Skeletal muscle tissue (tissue), 4 donors: ENCODE data around the gene TLL2. TPM values are rescaled to one million over a fixed set of nuclear protein-coding genes. Genes with fewer than 3 reads are reported as not detected.

Experiments
- H3K27ac ChIP-seq: one replicate; pipeline ENCODE4 v1.7.0; 2013; ENCODE audit warnings: mild to moderate bottlenecking, low read depth, low read length, inconsistent platforms
- H3K27me3 ChIP-seq, 3 donors: one replicate each; pipeline ENCODE4 v1.7.0; 2013; ENCODE audit warnings: low read length in 3 of 3; ENCODE audit not compliant: control insufficient read depth in 3 of 3, insufficient read depth in 3 of 3
- H3K36me3 ChIP-seq, 3 donors: one replicate each; pipeline ENCODE4 v1.7.0; 2013; ENCODE audit warnings: low read length in 3 of 3; ENCODE audit not compliant: control insufficient read depth in 3 of 3, insufficient read depth in 3 of 3
- H3K4me1 ChIP-seq, 3 donors: one replicate each; pipeline ENCODE4 v1.7.0; 2013; ENCODE audit warnings: low read length in 3 of 3, mild to moderate bottlenecking in 3 of 3; ENCODE audit not compliant: control insufficient read depth in 3 of 3, insufficient read depth in 3 of 3
- H3K4me3 ChIP-seq, 3 donors: one replicate each; pipeline ENCODE4 v1.7.0; 2013; ENCODE audit warnings: low read length in 3 of 3
- H3K9ac ChIP-seq, 3 donors: one replicate each; pipeline ENCODE4 v1.7.0; 2013; ENCODE audit warnings: low read length in 3 of 3, mild to moderate bottlenecking in 3 of 3, moderate library complexity in 2 of 3, low read depth in 1 of 3
- H3K9me3 ChIP-seq, 3 donors: one replicate each; pipeline ENCODE4 v1.7.0; 2013; ENCODE audit warnings: low read length in 3 of 3; ENCODE audit not compliant: control insufficient read depth in 3 of 3
- total RNA-seq: library from RNA; depleted of rRNA; stranded (reverse); fragments of >200 nt; gene quantifications from one replicate; pipeline ENCODE4 v1.2.3, GENCODE V29; 2014
- donor health status: Osteomylitis.

Gene TLL2
- total RNA-seq, 1 donor from 2014 or later = 0.52 TPM

- peaks cover 7 to 53% (median 38%) of the 10 kb centered on the region in 3 donors for H3K27me3 ChIP-seq
- no peak overlapping the region for H3K9ac ChIP-seq
- no peak overlapping the region for H3K27ac ChIP-seq
- no peaks in the 10 kb centered on the region for H3K36me3 ChIP-seq
- no peaks in the 10 kb centered on the region for H3K9me3 ChIP-seq
- H3K4me1 ChIP-seq = no peaks in the 10 kb centered on the region
- H3K4me3 ChIP-seq = no peak overlapping the region
These were observed 111.1 kb downstream of the TLL2 start for GRCh38 chr10:96402417-96403305.

GRCh38 chr10:96401036-96401435, 112.7 kb downstream of the TLL2 start:
- no peak overlapping the region for H3K9ac ChIP-seq

GRCh38 chr10:96400465-96400864, 113.3 kb downstream of the TLL2 start:
- Histone ChIP-seq H3K4me1 (peaks cover 0 to 4% (median 0%) of the 10 kb centered on the region in 3 donors), H3K27ac (no peak overlapping the region)

More at GRCh38 chr10:96401036-96401435, 112.7 kb downstream of the TLL2 start:
- H3K4me1 ChIP-seq = peaks cover 0 to 2% (median 0%) of the 10 kb centered on the region in 3 donors
- H3K9me3 ChIP-seq = no peaks in the 10 kb centered on the region
- no peaks in the 10 kb centered on the region for H3K36me3 ChIP-seq
- no peak overlapping the region for H3K27ac ChIP-seq
- H3K27me3 ChIP-seq = peaks cover 11 to 48% (median 41%) of the 10 kb centered on the region in 3 donors
- H3K4me3 ChIP-seq = no peak overlapping the region

GRCh38 chr10:96397902-96398301, 115.8 kb downstream of the TLL2 start:
- Histone ChIP-seq H3K9ac (no peak overlapping the region), H3K27me3 (peaks cover 11 to 56% (median 53%) of the 10 kb centered on the region in 3 donors), H3K4me1 (peaks cover 0 to 4% (median 0%) of the 10 kb centered on the region in 3 donors), H3K36me3 (no peaks in the 10 kb centered on the region), H3K4me3 (no peak overlapping the region), H3K9me3 (no peaks in the 10 kb centered on the region), H3K27ac (no peak overlapping the region)

More at GRCh38 chr10:96400465-96400864, 113.3 kb downstream of the TLL2 start:
- Histone ChIP-seq H3K36me3 (no peaks in the 10 kb centered on the region), H3K9ac (no peak overlapping the region), H3K4me3 (no peak overlapping the region), H3K9me3 (no peaks in the 10 kb centered on the region), H3K27me3 (peaks cover 11 to 48% (median 45%) of the 10 kb centered on the region in 3 donors)

GRCh38 chr10:96395931-96396877, 117.5 kb downstream of the TLL2 start:
- H3K9ac ChIP-seq = no peak overlapping the region

GRCh38 chr10:96390460-96390864, 123.3 kb downstream of the TLL2 start:
- no peak overlapping the region for H3K4me3 ChIP-seq
- no peak overlapping the region for H3K9ac ChIP-seq
- peaks cover 3 to 20% (median 16%) of the 10 kb centered on the region in 3 donors for H3K27me3 ChIP-seq
- no peaks in the 10 kb centered on the region for H3K36me3 ChIP-seq
- H3K27ac ChIP-seq = no peak overlapping the region
- no peaks in the 10 kb centered on the region for H3K9me3 ChIP-seq
- H3K4me1 ChIP-seq = peaks cover 18 to 22% (median 19%) of the 10 kb centered on the region in 3 donors

More at GRCh38 chr10:96395931-96396877, 117.5 kb downstream of the TLL2 start:
- Histone ChIP-seq H3K27me3 (peaks cover 4 to 41% (median 40%) of the 10 kb centered on the region in 3 donors), H3K27ac (no peak overlapping the region), H3K4me3 (no peak overlapping the region), H3K36me3 (no peaks in the 10 kb centered on the region), H3K9me3 (no peaks in the 10 kb centered on the region), H3K4me1 (peaks cover 0 to 5% (median 2%) of the 10 kb centered on the region in 3 donors)

- no peak overlapping the region for H3K9ac ChIP-seq
- no peaks in the 10 kb centered on the region for H3K36me3 ChIP-seq
- peaks cover 18 to 22% (median 19%) of the 10 kb centered on the region in 3 donors for H3K4me1 ChIP-seq
- no peak overlapping the region for H3K4me3 ChIP-seq
- peaks cover 3 to 22% (median 19%) of the 10 kb centered on the region in 3 donors for H3K27me3 ChIP-seq
- H3K9me3 ChIP-seq = no peaks in the 10 kb centered on the region
- no peak overlapping the region for H3K27ac ChIP-seq
These were observed 123.9 kb downstream of the TLL2 start for GRCh38 chr10:96389785-96390184.

GRCh38 chr10:96387601-96388000, 126.1 kb downstream of the TLL2 start:
- H3K27ac ChIP-seq = no peak overlapping the region
- H3K36me3 ChIP-seq = no peaks in the 10 kb centered on the region
- peaks cover 7 to 20% (median 19%) of the 10 kb centered on the region in 3 donors for H3K27me3 ChIP-seq
- H3K9me3 ChIP-seq = no peaks in the 10 kb centered on the region
- no peak overlapping the region for H3K4me3 ChIP-seq
- no peak overlapping the region for H3K9ac ChIP-seq
- peaks cover 18 to 22% (median 19%) of the 10 kb centered on the region in 3 donors for H3K4me1 ChIP-seq

GRCh38 chr10:96387161-96387560, 126.6 kb downstream of the TLL2 start:
- Histone ChIP-seq H3K36me3 (no peaks in the 10 kb centered on the region), H3K27me3 (peaks cover 7 to 20% (median 19%) of the 10 kb centered on the region in 3 donors), H3K9me3 (no peaks in the 10 kb centered on the region), H3K4me3 (no peak overlapping the region), H3K4me1 (peaks cover 18 to 22% (median 19%) of the 10 kb centered on the region in 3 donors), H3K9ac (no peak overlapping the region), H3K27ac (no peak overlapping the region)
